Measurements from ENCODE around the gene STIM1.
"Not testable (repeated sequence)": the region's sequence is repeated elsewhere in the genome, so short reads cannot be mapped to it uniquely, and the experiment has no call there.

The STIM1 gene

GRCh38 chr11:3996651-3997050 is 141.2 kb downstream of the STIM1 start:
- no peak overlapping the region for H3K9ac ChIP-seq (ENCODE audit: low read length)
- H3K4me1 ChIP-seq (ENCODE audit: insufficient read depth, low read length, severe bottlenecking) = no peaks in the 10 kb centered on the region
- no peaks in the 10 kb centered on the region for H3K27me3 ChIP-seq (ENCODE audit: insufficient read depth, low read length)
- H3K4me3 ChIP-seq (ENCODE audit: low read depth, low read length, poor library complexity, severe bottlenecking) = no peak overlapping the region
- TF ChIP-seq CTCF (IDR thresholded peaks at IDR 0.05; ENCODE audit: low read length) (no peak), EZH2 (IDR thresholded peaks at IDR 0.05; ENCODE audit: borderline replicate concordance, low read length) (no peak)
- no peaks in the 10 kb centered on the region for H3F3A ChIP-seq (ENCODE audit: insufficient read depth, low read length)
- no peaks in the 10 kb centered on the region for H3K9me2 ChIP-seq (ENCODE audit: low read depth, low read length)
- no peak overlapping the region for H3K4me2 ChIP-seq (ENCODE audit: low read length)
- H3K27ac ChIP-seq (ENCODE audit: low read depth, low read length, poor library complexity, severe bottlenecking) = no peak overlapping the region
- H3K79me2 ChIP-seq (ENCODE audit: insufficient read depth, low read length) = 0 out of 2 replicates have a peak, but pooled peaks cover 4% of the 10 kb centered on the region
- no peaks in the 10 kb centered on the region for H3K36me3 ChIP-seq (ENCODE audit: insufficient read depth, low read length)
- peaks cover 14% of the 10 kb centered on the region for H3K9me3 ChIP-seq (ENCODE audit: low read length)
- no peaks in the 10 kb centered on the region for H4K20me1 ChIP-seq (ENCODE audit: insufficient read depth, low read length)
- H2AFZ ChIP-seq (ENCODE audit: low read length) = no peak overlapping the region

- H3K9me2 ChIP-seq (ENCODE audit: low read depth, low read length); H3K4me3 ChIP-seq (ENCODE audit: low read depth, low read length, poor library complexity, severe bottlenecking); H3K36me3 ChIP-seq (ENCODE audit: insufficient read depth, low read length); H3K9me3 ChIP-seq (ENCODE audit: low read length); H3K27ac ChIP-seq (ENCODE audit: low read depth, low read length, poor library complexity, severe bottlenecking); H2AFZ ChIP-seq (ENCODE audit: low read length); H4K20me1 ChIP-seq (ENCODE audit: insufficient read depth, low read length); H3K27me3 ChIP-seq (ENCODE audit: insufficient read depth, low read length); H3K4me1 ChIP-seq (ENCODE audit: insufficient read depth, low read length, severe bottlenecking); H3K79me2 ChIP-seq (ENCODE audit: insufficient read depth, low read length); H3K4me2 ChIP-seq (ENCODE audit: low read length); H3K9ac ChIP-seq (ENCODE audit: low read length); H3F3A ChIP-seq (ENCODE audit: insufficient read depth, low read length): not testable (repeated sequence)
Observed at GRCh38 chr11:4004753-4005152, 149.3 kb downstream of the STIM1 start.

DNA sequence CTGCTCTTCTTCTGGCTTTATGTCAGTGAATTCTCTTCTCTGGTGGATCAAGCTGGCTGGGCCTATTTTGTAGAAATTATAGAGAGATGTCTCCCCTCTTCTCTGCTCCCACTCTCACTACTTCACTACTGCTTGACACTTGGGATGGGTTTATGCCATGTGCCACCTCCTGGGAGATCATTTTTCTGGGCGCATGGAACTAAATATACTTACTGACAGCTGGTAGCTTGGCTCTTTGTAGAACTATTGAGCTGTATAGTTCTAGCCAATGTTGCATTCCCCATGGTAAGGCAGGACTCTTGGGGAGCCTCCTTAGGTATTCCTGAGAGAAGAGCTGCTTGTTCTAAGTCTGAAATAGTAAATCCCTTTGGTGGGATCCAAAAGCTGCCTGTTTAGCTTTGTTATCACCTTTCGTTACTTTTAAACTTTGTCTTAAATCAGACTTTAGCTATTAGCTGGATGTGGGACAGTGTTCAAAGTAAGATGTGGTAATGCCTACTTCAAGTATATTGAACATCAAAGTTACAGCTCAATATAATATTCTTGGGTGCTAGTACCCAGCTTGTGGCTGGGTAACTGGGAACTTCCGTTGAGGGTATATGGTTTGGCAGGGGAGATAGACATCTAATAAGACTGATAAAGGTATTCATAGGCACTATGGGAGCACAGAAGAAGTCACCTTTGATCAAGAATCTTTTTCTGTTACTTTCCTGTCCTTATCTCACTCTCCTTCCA is 151.6 kb downstream of the STIM1 start:
- no peak overlapping the region for H2AFZ ChIP-seq (ENCODE audit: low read length)

More for the DNA sequence above, 151.6 kb downstream of the STIM1 start:
- Histone ChIP-seq H3K9me2 (ENCODE audit: low read depth, low read length) (no peaks in the 10 kb centered on the region), H3K27me3 (ENCODE audit: insufficient read depth, low read length) (no peaks in the 10 kb centered on the region), H3K9me3 (ENCODE audit: low read length) (no peaks in the 10 kb centered on the region), H3K79me2 (ENCODE audit: insufficient read depth, low read length) (no peaks in the 10 kb centered on the region), H4K20me1 (ENCODE audit: insufficient read depth, low read length) (no peaks in the 10 kb centered on the region), H3K36me3 (ENCODE audit: insufficient read depth, low read length) (no peaks in the 10 kb centered on the region), H3K4me1 (ENCODE audit: insufficient read depth, low read length, severe bottlenecking) (no peaks in the 10 kb centered on the region), H3F3A (ENCODE audit: insufficient read depth, low read length) (no peaks in the 10 kb centered on the region), H3K9ac (ENCODE audit: low read length) (no peak overlapping the region), H3K4me3 (ENCODE audit: low read depth, low read length, poor library complexity, severe bottlenecking) (no peak overlapping the region), H3K27ac (ENCODE audit: low read depth, low read length, poor library complexity, severe bottlenecking) (no peak overlapping the region), H3K4me2 (ENCODE audit: low read length) (no peak overlapping the region)
- TF ChIP-seq EZH2 (IDR thresholded peaks at IDR 0.05; ENCODE audit: borderline replicate concordance, low read length) (no peak), CTCF (IDR thresholded peaks at IDR 0.05; ENCODE audit: low read length) (no peak)

Data from OCI-LY1 (cell line).